Central memory CD8-positive, alpha-beta T cell (primary cell): ENCODE data around the gene SIRT7.

Experiments
- ATAC-seq: fragments of 150-1000 bp; cut with Tn5 transposase; replicated peaks from 2 replicates; pipeline ENCODE4 v1.10.0; 2022; ENCODE audit warnings: mild to moderate bottlenecking, moderate FRiP score, moderate number of reproducible peaks; ENCODE audit not compliant: poor library complexity, severe bottlenecking; ENCODE audit errors: extremely low read depth
- DNase-seq, 2 donors: peaks; one replicate each; pipeline ENCODE4 v3.0.0; 2021; ENCODE audit warnings: low spot score in 2 of 2
- H3K27ac Mint-ChIP-seq: one replicate; pipeline ENCODE4 v1.8.0; 2022; ENCODE audit warnings: low read depth, mild to moderate bottlenecking, moderate library complexity, mixed read lengths
- H3K27me3 Mint-ChIP-seq: one replicate; pipeline ENCODE4 v1.8.0; 2022; ENCODE audit warnings: mixed read lengths
- H3K36me3 Mint-ChIP-seq: one replicate; pipeline ENCODE4 v1.8.0; 2022; ENCODE audit warnings: mild to moderate bottlenecking, moderate library complexity, mixed read lengths; ENCODE audit not compliant: insufficient read depth
- H3K4me1 Mint-ChIP-seq: one replicate; pipeline ENCODE4 v1.8.0; 2022; ENCODE audit warnings: mixed read lengths
- H3K4me3 Mint-ChIP-seq: one replicate; pipeline ENCODE4 v1.8.0; 2022; ENCODE audit warnings: mild to moderate bottlenecking, moderate library complexity, mixed read lengths
- H3K9me3 Mint-ChIP-seq: one replicate; pipeline ENCODE4 v1.8.0; 2022; ENCODE audit warnings: mixed read lengths

The SIRT7 gene

DNA sequence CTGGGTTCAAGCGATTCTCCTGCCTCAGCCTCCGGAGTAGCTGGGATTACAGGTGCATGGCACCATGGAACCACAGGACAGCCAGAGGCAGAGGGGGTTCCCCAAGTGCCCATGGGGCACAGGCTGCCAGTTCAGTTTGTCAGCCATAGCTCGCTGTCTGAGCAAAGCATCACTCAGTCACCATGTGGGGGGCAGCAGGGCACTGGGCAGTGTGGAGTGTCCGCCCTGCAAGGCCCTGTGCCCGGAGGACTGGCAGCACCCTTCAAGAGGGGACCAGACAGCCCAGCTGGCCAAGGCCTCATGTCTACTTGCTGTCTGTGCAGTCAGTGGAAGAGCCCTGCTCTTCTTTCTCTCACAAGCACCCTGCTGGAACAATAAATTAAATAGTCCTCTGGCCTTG, 33.0 kb downstream of the SIRT7 start:
- H3K36me3 Mint-ChIP-seq: peaks cover 47% of the 10 kb centered on the region
- H3K4me1 Mint-ChIP-seq: peaks cover 24% of the 10 kb centered on the region
- H3K27me3 Mint-ChIP-seq: no peaks in the 10 kb centered on the region
- H3K9me3 Mint-ChIP-seq: no peaks in the 10 kb centered on the region
- DNase-seq: no peak
- H3K27ac Mint-ChIP-seq: no peak overlapping the region
- no peak for ATAC-seq
- no peak overlapping the region for H3K4me3 Mint-ChIP-seq

DNA sequence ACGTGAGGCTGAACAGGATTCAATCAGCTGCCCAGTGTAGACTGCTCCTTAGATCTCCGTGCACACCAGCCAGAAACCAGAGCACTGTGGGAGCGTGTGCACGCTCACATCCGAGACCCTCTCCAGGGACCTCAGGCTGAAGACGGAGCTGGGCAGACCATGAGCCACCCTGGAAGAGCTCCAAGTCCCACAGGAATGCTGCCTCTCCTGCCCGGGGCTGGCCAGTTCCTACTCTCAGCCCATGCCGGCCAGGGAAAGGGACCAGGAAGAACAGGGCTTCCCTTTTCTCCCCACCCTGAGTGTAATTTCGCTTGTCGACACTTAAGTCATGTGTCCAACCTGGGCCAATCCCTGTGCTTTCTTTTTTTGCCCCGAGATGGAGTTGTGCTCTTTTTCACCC, 33.5 kb downstream of the SIRT7 start:
- no peak for ATAC-seq
- Mint-ChIP-seq H3K27me3 (no peaks in the 10 kb centered on the region), H3K36me3 (peaks cover 50% of the 10 kb centered on the region)

DNA sequence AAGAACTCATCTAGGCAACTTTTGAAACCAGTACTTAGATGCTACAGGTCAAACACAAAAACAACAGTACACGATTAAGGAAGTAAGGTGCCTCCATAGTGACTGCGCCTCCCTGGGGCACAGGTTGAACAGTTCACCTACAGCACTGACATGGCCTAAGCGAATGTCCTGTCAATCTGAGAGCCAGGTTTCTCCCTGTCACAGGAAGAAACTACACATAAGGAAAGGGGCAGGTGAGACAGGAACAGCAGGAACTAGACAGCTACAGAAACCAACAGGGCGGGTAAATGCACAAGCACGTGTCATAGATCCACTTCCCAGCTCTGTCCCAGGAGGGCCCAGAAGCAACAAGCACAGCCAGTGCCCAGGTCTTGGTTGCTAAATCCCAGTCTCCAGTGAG, 38.9 kb downstream of the SIRT7 start:
- Mint-ChIP-seq H3K4me1 (no peaks in the 10 kb centered on the region), H3K27me3 (no peaks in the 10 kb centered on the region), H3K27ac (no peak overlapping the region), H3K9me3 (no peaks in the 10 kb centered on the region), H3K36me3 (peaks cover 26% of the 10 kb centered on the region), H3K4me3 (no peak overlapping the region)
- ATAC-seq: no peak
- no peak for DNase-seq

More for the DNA sequence above, 33.5 kb downstream of the SIRT7 start:
- Mint-ChIP-seq H3K4me3 (no peak overlapping the region), H3K27ac (no peak overlapping the region), H3K4me1 (peaks cover 24% of the 10 kb centered on the region), H3K9me3 (no peaks in the 10 kb centered on the region)
- no peak for DNase-seq

DNA sequence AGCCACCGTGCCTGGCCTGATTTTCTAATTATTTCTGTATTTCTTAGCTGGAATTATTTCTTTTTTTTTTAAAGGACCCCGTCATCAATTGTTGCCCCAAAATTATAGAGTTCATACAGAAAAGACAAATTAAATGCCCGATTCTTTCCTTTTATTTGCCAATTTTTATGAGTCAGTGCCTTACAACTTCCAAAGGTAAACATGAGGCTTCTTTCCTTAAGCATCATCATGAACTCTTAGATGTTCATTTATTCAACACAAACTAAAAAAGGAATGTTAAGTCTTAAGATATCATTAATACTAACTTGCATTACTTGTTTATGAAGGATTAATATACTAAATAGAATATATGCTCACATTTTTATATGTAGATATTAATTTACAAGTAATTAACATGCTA, 39.7 kb downstream of the SIRT7 start:
- ATAC-seq: no peak
- H3K4me1 Mint-ChIP-seq: no peaks in the 10 kb centered on the region
- no peaks in the 10 kb centered on the region for H3K27me3 Mint-ChIP-seq
- H3K9me3 Mint-ChIP-seq: no peaks in the 10 kb centered on the region
- H3K4me3 Mint-ChIP-seq: no peak overlapping the region
- DNase-seq: no peak
- peaks cover 22% of the 10 kb centered on the region for H3K36me3 Mint-ChIP-seq
- H3K27ac Mint-ChIP-seq: no peak overlapping the region

DNA sequence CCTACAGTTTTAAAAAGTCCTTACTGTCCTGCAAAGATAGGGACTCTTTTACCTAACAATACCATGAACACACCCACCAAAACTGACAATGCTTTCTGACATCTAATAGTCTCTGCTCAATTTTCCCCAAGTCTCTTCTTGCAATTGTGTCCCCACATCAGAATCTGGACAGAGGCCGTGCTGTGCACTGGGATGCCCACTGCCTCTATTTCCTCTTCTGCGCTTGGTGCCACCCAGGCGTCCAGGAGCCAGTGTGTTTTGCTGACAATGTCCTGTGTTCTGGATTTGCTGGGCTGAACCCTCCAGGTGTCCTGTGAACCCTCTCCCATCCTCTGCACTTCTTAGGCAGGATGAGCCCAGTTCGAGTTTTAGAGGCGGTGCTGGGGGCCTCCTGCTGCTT, 40.4 kb downstream of the SIRT7 start:
- DNase-seq: no peak
- Mint-ChIP-seq H3K36me3 (peaks cover 22% of the 10 kb centered on the region), H3K4me3 (no peak overlapping the region), H3K27ac (no peak overlapping the region), H3K27me3 (no peaks in the 10 kb centered on the region), H3K4me1 (no peaks in the 10 kb centered on the region), H3K9me3 (no peaks in the 10 kb centered on the region)
- no peak for ATAC-seq

DNA sequence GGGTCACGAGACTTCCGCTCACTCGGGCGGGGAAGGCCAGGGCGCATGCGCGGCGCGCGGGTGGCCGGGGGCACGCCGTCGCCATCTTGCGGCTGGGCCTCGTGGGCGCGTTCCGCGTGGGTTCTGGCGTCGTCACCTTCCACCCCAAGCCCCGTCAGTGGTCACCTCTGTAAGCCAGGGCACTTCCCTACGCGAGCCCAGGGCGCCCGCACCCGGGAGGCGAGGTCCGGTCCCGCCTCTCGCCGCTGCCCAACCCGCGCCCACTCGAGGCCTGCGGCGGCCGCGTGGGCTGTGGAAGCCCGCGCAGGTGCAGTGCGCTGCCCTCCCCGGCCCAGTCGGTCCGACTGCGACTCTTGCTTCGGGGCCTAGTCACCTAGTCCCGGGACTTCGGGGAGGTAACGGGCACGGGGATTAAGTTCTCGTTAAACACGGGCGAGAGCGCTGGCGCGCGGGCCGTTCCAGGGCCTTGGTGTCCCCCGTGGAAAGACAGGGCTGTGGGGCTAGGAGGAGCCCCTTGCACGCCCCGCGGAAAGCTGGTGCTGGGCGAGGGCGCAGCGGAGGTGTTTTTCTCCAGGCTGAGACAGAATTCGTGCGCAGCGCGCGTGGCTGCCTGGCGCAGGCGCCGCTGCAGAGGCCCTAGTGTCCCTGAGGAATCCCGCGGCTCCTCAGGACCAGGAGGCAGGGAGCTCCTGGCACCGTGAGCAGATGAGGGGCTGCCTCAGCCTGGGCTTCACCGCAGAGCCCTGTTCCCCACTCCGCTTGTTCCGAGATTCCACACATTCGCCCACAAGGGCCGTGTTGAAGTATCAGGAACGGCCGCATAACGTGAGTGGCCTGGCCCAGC, 46.4 kb downstream of the SIRT7 start:
- Mint-ChIP-seq H3K27ac (peak overlapping the region; percentile 94), H3K9me3 (no peaks in the 10 kb centered on the region), H3K36me3 (peaks cover 51% of the 10 kb centered on the region), H3K4me1 (peaks cover 24% of the 10 kb centered on the region), H3K4me3 (peak overlapping the region; percentile 80), H3K27me3 (no peaks in the 10 kb centered on the region)
- DNase-seq (peak; percentile 93), ATAC-seq (peak; percentile 31)

DNA sequence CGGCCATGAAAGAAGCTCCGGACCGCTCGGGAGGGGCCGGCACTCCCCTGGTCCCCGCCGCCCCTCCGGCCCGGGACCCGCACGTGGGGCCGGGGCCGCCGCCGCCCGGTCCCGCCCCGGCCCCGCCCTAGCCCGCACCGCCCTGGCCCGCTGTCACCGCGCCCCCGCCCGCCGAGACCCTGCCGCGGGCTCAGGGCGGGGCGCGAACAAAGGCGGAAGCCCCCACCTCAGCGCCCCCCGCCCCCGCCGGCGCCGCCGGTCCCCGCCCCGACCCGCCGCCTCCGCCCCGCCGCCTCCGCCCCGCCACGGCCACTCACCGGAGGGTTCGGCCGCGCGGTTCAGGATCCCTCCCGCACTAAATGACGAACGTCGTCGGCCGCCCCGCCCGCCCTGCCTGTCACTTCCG, 47.0 kb downstream of the SIRT7 start, which contains the start of gene ARHGDIA:
ARHGDIA (minus strand) TSS at position 357 of the 406 bp plus-strand sequence. CDS start 1,407 bp downstream, outside the sequence.
- Mint-ChIP-seq H3K27me3 (no peaks in the 10 kb centered on the region), H3K9me3 (no peaks in the 10 kb centered on the region), H3K4me3 (peak within 1 kb of the TSS; percentile 83), H3K36me3 (peaks cover 55% of the 10 kb centered on the region), H3K4me1 (peaks cover 24% of the 10 kb centered on the region), H3K27ac (peak within 1 kb of the TSS; percentile 94)
- DNase-seq: no peak
- peak; percentile 73 for ATAC-seq

DNA sequence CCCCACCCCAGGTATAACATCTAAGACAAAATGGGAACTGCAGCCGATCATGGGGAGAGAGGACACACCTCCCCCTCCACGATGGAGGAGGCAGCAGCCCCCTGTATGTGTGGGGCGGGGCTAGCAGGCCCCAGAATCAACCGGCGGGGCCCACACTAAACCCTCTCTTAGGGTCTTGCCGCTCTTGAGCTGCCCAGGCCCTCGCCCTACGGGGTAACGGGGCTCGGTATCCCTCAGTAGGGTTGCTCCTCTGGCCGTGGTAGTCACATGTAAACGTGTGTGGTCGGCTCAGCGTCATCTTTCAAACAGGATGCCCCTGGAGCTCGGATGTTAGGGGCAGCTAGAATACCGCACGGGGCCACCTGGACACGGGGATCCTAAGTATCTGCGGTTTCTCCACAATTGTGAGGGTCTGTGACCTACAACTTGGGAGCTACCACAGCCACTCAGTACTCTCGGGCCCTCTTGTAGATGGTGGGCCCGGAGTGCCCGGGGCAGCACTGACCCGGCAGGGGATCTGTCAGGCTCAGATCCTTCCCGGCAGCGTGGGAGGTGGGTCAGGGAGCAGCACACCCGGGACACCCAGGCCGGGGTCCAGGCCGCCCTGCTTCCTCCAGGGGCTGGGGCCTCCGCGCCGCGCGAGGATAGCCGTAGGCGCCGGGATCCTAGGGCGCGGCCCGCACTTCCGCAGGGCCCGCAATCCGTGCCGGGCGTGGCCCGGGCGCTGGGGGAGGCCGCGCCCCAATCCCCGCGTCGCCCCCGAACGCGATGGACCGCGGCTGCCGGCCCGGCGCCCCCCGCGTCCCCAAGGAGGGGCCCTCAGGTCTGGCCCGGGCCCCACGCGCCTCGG, 47.6 kb downstream of the SIRT7 start:
- H3K36me3 Mint-ChIP-seq: peaks cover 59% of the 10 kb centered on the region
- no peaks in the 10 kb centered on the region for H3K9me3 Mint-ChIP-seq
- DNase-seq: no peak
- peaks cover 24% of the 10 kb centered on the region for H3K4me1 Mint-ChIP-seq
- H3K4me3 Mint-ChIP-seq: peak overlapping the region; percentile 83
- ATAC-seq: peak; percentile 24
- no peaks in the 10 kb centered on the region for H3K27me3 Mint-ChIP-seq
- peak overlapping the region; percentile 92 for H3K27ac Mint-ChIP-seq

DNA sequence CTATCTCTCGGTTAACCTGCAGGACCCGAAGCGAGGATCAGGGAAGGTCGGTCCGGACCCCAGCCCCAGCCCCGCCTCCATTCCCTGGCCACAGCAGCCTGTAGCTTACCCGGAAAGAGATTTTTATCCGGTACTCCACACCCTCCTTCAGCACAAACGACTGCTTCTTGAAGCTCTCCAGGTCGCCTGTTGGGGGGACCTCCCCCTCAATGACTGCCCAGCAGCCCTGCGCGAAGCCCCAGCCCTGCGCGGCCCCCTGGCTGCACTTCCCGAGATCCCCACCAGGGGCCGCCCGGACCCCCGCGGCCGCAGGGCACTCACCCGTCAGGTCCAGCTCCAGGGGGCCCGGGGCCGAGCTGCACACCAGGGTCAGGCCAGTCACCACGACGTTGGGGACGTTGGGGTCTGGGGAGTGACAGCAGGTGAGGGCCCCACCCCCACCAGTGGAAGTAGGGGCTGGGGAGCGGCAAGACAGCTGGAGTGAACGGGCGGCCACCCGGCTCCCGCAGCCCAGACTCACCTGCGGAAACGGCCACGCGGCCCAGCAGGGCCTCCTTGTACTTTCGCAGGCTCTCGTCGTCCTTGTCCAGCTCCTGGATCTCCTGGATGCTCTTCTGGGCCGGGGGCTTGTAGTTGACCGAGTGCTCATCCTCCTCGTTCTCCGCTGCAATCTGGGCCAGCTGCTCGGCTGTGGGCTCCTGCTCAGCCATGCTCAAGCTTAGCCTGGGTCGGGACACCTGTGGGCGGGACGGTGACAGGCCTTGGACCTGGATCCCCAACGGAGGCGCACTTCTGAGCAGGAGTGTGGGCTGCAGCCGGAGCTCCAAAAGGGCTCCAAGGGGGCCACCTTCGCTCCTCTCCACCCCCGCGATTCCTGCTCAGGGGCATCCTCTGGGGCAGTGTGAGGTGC, 48.5 kb downstream of the SIRT7 start:
- peak overlapping the region; percentile 83 for H3K4me3 Mint-ChIP-seq
- no peaks in the 10 kb centered on the region for H3K9me3 Mint-ChIP-seq
- H3K4me1 Mint-ChIP-seq: peaks cover 24% of the 10 kb centered on the region
- DNase-seq: no peak
- no peaks in the 10 kb centered on the region for H3K27me3 Mint-ChIP-seq
- ATAC-seq: no peak
- peaks cover 63% of the 10 kb centered on the region for H3K36me3 Mint-ChIP-seq
- H3K27ac Mint-ChIP-seq: peak overlapping the region; percentile 92

DNA sequence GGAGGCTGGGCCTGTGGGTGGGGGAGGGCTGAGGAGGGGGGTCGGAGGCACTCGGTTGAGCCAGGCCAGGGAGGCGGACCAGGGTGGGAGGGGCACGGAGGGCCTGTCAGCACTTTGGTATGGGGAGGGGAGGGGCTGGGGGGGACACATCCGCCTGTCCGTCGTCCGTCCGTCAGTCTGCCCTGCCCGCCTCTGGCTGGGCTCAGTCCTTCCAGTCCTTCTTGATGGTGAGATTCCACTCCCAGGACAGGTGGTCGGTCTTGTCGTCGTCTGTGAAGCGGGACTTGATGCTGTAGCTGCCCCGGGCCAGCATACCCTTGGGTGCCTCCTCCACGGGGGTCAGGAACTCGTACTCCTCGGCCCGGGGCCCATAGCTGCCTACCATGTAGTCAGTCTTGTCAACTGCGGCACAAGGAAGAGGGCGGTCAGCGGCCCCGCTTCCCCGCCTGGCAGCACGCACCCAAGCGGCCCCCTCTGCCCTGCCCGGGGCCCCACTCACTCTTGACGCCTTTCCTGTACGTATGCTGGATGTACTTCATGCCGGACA, 49.2 kb downstream of the SIRT7 start:
- peaks cover 65% of the 10 kb centered on the region for H3K36me3 Mint-ChIP-seq
- H3K27ac Mint-ChIP-seq: peak overlapping the region; percentile 92
- DNase-seq (no peak), ATAC-seq (no peak)
- H3K4me1 Mint-ChIP-seq: peaks cover 24% of the 10 kb centered on the region
- H3K9me3 Mint-ChIP-seq: no peaks in the 10 kb centered on the region
- H3K4me3 Mint-ChIP-seq: peak overlapping the region; percentile 83
- no peaks in the 10 kb centered on the region for H3K27me3 Mint-ChIP-seq

DNA sequence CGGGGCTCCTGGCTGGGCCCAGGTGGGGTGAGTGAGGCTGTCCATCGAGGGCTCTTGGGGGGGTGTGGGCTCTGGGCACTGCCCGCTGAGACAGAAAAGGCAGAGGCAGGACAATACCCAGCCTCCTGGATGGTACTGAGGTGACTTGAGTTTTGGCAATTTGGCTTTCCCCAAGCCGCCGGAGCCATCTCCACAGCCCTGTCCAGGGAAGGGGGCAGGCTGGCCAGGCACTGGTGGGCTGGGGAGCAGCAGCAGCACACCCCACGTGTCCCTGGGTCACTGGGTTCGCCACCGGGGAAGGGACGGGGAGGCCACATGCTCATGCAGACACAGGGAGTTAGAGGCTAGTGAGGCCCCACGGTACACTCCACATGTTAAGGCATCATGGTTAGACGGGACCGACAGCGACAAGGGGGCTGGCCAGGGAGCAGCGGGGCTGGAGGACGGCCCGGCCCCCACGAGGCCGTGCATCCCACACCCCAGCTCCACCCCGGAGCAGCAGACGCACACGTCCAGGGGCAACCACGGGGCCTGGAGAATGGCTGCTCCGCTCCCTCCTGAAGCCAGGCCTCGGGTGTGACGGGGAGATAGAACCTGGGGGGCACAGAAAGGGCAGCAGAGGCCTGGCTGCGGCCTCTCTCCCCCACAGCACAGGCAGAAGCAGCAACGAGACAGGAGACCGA, 49.8 kb downstream of the SIRT7 start:
- Mint-ChIP-seq H3K4me3 (peak overlapping the region; percentile 62), H3K9me3 (no peaks in the 10 kb centered on the region), H3K4me1 (peaks cover 24% of the 10 kb centered on the region), H3K27me3 (no peaks in the 10 kb centered on the region), H3K36me3 (peaks cover 66% of the 10 kb centered on the region), H3K27ac (peak overlapping the region; percentile 70)
- DNase-seq: no peak
- no peak for ATAC-seq
